Measurements from ENCODE around the gene SLC26A6. TPM values are rescaled to one million over a fixed set of nuclear protein-coding genes. Genes with fewer than 3 reads are reported as not detected.

Gene SLC26A6
- polyA plus RNA-seq, 4 donors = 14.3 to 74.0 (median 30.4) TPM

DNA sequence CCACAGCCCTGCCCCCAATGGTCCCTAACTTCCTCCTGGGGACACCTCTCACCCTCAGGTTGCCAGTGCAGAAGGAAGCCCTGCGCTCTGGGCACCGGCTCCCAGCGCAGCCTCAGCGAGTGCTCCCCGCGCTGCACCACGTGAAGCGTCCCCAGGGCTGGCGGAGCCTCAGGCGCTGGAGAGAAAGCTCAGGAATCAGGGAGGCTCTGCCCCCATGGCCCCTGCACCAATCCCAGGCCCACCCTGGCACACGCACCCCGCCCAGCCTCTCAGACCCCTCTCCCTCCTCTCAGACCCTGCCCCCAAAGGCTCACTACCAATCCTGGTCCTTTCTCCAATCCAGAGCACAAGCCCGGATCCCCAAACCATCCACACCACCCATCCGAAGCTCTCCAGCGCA is 47.0 kb downstream of the SLC26A6 start:
- DNase-seq (no peak), FAIRE-seq (no peak)
- no peaks in the 10 kb centered on the region for H3K4me1 ChIP-seq (ENCODE audit: control insufficient read depth in 3 of 3, insufficient read depth in 2 of 3, low read depth in 1 of 3, low read length in 2 of 3)
- no peak overlapping the region for H3K4me3 ChIP-seq (ENCODE audit: low read depth in 1 of 3, low read length in 3 of 3)
- H3K27ac ChIP-seq (ENCODE audit: low read depth in 1 of 3, low read length in 2 of 3) = no peak overlapping the region
- H3K27me3 ChIP-seq (ENCODE audit: control insufficient read depth in 3 of 3, insufficient read depth in 3 of 3, low read length in 3 of 3) = peaks cover 0 to under 1% (median 0%) of the 10 kb centered on the region in 3 donors
- no peaks in the 10 kb centered on the region for H3K9me3 ChIP-seq (ENCODE audit: control insufficient read depth in 2 of 2, insufficient read depth in 1 of 2, low read depth in 1 of 2, low read length in 1 of 2)
- H3K36me3 ChIP-seq (ENCODE audit: control insufficient read depth in 3 of 3, insufficient read depth in 2 of 3, low read depth in 1 of 3, low read length in 3 of 3) = peaks cover 0 to 89% (median 0%) of the 10 kb centered on the region in 3 donors
- 64 to 73% (median 65%) methylated on average over 14 to 15 of the region's 15 CpGs for WGBS, 3 donors

DNA sequence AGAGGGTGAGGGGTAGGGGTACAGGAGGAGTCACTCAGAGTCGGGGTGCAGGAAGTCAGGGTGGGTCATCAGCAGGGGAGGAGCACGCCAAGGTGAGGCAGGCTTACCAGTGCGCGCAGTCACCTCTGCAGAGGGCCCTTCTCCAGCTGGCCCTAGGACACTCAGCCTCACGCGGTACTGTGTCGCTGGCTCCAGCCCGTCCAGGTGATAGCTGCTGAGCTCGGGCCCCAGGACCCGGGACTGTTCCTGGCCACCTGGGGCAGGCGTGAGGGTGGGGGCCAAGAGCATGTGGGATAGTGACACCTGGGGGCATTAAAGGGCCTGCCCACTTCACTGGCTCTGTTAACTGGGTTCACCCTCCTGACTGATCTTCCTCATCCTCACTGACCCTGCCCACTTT is 47.6 kb downstream of the SLC26A6 start:
- FAIRE-seq = no peak
- WGBS, 3 donors = 41 to 80% (median 69%) methylated on average over 8 to 11 of the region's 11 CpGs
- no peak for DNase-seq

DNA sequence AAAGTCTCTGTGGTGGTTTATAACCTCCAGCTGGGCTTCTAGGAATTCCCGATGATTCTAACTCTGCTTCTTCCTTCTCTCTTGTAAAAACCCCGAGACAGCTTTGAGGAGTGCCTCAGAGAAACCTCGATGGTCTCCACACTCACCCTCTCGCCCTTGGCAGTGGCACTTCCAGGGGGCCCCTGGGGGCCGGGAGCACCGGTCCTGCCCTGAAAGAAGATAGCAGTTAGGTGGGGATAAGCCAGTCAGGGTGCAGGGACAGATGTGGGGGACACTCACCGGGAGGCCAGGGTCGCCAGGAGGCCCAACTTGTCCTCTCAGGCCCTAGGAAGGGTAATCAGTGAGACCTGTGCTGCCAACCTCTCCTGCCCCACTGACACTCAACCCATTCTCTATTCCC is 49.9 kb downstream of the SLC26A6 start:
- WGBS, 3 donors = 65 to 85% (median 70%) methylated on average over 8 of the region's 8 CpGs
- H3K27me3 ChIP-seq (ENCODE audit: control insufficient read depth in 3 of 3, insufficient read depth in 3 of 3, low read length in 3 of 3) = no peaks in the 10 kb centered on the region
- DNase-seq = no peak
- peaks cover 0 to 90% (median 0%) of the 10 kb centered on the region in 3 donors for H3K36me3 ChIP-seq (ENCODE audit: control insufficient read depth in 3 of 3, insufficient read depth in 2 of 3, low read depth in 1 of 3, low read length in 3 of 3)
- H3K9me3 ChIP-seq (ENCODE audit: control insufficient read depth in 2 of 2, insufficient read depth in 1 of 2, low read depth in 1 of 2, low read length in 1 of 2) = no peaks in the 10 kb centered on the region
- no peak overlapping the region for H3K27ac ChIP-seq (ENCODE audit: low read depth in 1 of 3, low read length in 2 of 3)
- no peaks in the 10 kb centered on the region for H3K4me1 ChIP-seq (ENCODE audit: control insufficient read depth in 3 of 3, insufficient read depth in 2 of 3, low read depth in 1 of 3, low read length in 2 of 3)
- no peak overlapping the region for H3K4me3 ChIP-seq (ENCODE audit: low read depth in 1 of 3, low read length in 3 of 3)
- FAIRE-seq = no peak

More for the DNA sequence above, 47.6 kb downstream of the SLC26A6 start:
- Histone ChIP-seq H3K9me3 (ENCODE audit: control insufficient read depth in 2 of 2, insufficient read depth in 1 of 2, low read depth in 1 of 2, low read length in 1 of 2) (no peaks in the 10 kb centered on the region), H3K36me3 (ENCODE audit: control insufficient read depth in 3 of 3, insufficient read depth in 2 of 3, low read depth in 1 of 3, low read length in 3 of 3) (peaks cover 0 to 89% (median 0%) of the 10 kb centered on the region in 3 donors), H3K27ac (ENCODE audit: low read depth in 1 of 3, low read length in 2 of 3) (no peak overlapping the region), H3K4me3 (ENCODE audit: low read depth in 1 of 3, low read length in 3 of 3) (no peak overlapping the region), H3K4me1 (ENCODE audit: control insufficient read depth in 3 of 3, insufficient read depth in 2 of 3, low read depth in 1 of 3, low read length in 2 of 3) (no peaks in the 10 kb centered on the region), H3K27me3 (ENCODE audit: control insufficient read depth in 3 of 3, insufficient read depth in 3 of 3, low read length in 3 of 3) (no peaks in the 10 kb centered on the region)

DNA sequence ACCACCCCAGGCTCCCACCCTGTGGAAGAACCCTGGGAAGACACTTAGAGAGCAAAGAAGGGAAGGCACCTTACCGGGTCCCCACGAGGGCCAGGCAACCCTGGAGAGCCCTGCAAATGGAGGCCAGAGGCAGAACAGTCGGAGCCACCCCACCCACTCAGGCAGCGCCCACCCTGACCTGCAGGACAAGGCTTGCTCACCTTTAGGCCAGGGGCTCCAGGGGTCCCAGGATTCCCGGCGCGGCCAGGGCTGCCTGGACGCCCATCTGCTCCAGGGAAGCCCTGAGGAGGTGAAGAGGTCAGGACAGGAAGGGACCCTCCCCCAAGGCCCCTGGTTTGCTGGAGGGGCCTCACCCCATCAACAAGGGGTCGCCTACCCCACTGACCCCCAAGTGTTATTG is 50.4 kb downstream of the SLC26A6 start:
- FAIRE-seq = no peak
- WGBS, 3 donors = 85 to 87% (median 86%) methylated on average over 7 to 9 of the region's 9 CpGs

DNA sequence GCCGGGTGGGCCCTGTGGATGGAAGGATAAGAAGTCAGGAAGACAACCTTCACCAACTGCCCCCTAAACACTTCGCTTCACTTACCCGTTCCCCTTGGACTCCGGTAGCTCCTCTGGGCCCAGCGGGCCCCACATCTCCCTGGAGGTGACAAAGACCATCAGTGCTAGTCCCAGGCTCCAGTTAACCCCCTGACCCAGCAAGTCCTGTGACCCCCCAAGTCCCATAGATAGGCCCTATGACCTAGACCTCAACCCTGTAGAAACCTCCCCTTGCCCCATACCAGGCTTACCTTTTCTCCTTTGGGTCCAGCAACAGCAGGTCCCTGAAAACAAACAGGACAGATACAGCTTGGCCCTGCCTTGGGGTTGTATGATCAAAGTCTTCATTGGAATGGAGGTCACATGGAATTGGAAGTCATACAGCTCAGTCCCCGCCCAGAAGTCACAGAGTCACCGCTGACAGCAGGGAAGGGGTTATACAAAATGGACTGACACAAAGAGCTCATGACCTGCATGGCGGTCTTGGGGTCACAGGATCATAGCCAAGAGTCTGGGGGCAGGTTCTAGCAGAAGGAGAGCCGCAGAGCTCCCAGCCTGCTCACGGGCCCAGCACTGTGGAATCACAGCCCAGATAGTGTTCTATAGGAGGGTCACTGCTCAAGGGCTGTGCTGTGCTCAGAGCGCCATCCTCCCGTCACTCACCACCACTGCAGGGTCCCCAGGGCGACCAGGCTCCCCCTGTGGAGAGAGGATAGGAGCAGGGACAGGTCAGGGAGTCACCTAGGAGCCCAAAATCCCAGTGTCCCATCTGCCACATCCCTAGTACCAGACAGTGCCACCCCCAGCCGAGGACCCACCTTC is 53.4 kb downstream of the SLC26A6 start:
- H3K27ac ChIP-seq (ENCODE audit: low read depth in 1 of 3, low read length in 2 of 3) = no peak overlapping the region
- DNase-seq = peak in 1 of 2 donors; percentile 38
- H3K4me3 ChIP-seq (ENCODE audit: low read depth in 1 of 3, low read length in 3 of 3) = no peak overlapping the region
- FAIRE-seq = no peak
- 75 to 87% (median 80%) methylated on average over 14 of the region's 14 CpGs for WGBS, 3 donors
- no peaks in the 10 kb centered on the region for H3K4me1 ChIP-seq (ENCODE audit: control insufficient read depth in 3 of 3, insufficient read depth in 2 of 3, low read depth in 1 of 3, low read length in 2 of 3)
- H3K36me3 ChIP-seq (ENCODE audit: control insufficient read depth in 3 of 3, insufficient read depth in 2 of 3, low read depth in 1 of 3, low read length in 3 of 3) = peaks cover 0 to 89% (median 0%) of the 10 kb centered on the region in 3 donors
- no peaks in the 10 kb centered on the region for H3K27me3 ChIP-seq (ENCODE audit: control insufficient read depth in 3 of 3, insufficient read depth in 3 of 3, low read length in 3 of 3)
- H3K9me3 ChIP-seq (ENCODE audit: control insufficient read depth in 2 of 2, insufficient read depth in 1 of 2, low read depth in 1 of 2, low read length in 1 of 2) = no peaks in the 10 kb centered on the region

More for the DNA sequence above, 50.4 kb downstream of the SLC26A6 start:
- Histone ChIP-seq H3K9me3 (ENCODE audit: control insufficient read depth in 2 of 2, insufficient read depth in 1 of 2, low read depth in 1 of 2, low read length in 1 of 2) (no peaks in the 10 kb centered on the region), H3K4me3 (ENCODE audit: low read depth in 1 of 3, low read length in 3 of 3) (no peak overlapping the region), H3K36me3 (ENCODE audit: control insufficient read depth in 3 of 3, insufficient read depth in 2 of 3, low read depth in 1 of 3, low read length in 3 of 3) (peaks cover 0 to 88% (median 0%) of the 10 kb centered on the region in 3 donors), H3K27ac (ENCODE audit: low read depth in 1 of 3, low read length in 2 of 3) (no peak overlapping the region), H3K27me3 (ENCODE audit: control insufficient read depth in 3 of 3, insufficient read depth in 3 of 3, low read length in 3 of 3) (no peaks in the 10 kb centered on the region), H3K4me1 (ENCODE audit: control insufficient read depth in 3 of 3, insufficient read depth in 2 of 3, low read depth in 1 of 3, low read length in 2 of 3) (no peaks in the 10 kb centered on the region)
- no peak for DNase-seq

DNA sequence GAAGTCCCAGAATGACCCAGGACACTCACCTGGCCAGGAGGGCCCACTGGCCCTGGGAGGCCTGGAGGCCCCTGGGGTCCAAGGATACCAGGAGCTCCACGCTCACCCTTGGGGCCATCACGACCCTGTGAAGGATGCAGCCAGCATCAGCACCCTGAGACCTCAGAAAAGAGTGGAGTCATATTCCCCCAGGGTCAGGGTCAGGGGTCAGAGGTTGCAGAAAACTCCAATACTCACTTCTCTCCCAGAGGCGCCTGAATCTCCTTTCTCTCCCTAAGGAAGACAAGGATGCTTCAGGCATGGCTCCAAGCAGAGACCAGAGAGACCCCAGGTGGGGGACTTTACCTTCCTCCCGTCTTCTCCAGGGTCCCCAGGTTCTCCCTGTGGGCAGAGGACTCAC is 58.6 kb downstream of the SLC26A6 start:
- Histone ChIP-seq H3K27me3 (ENCODE audit: control insufficient read depth in 3 of 3, insufficient read depth in 3 of 3, low read length in 3 of 3) (no peaks in the 10 kb centered on the region), H3K27ac (ENCODE audit: low read depth in 1 of 3, low read length in 2 of 3) (no peak overlapping the region), H3K4me1 (ENCODE audit: control insufficient read depth in 3 of 3, insufficient read depth in 2 of 3, low read depth in 1 of 3, low read length in 2 of 3) (peaks cover 0 to 12% (median 0%) of the 10 kb centered on the region in 3 donors), H3K9me3 (ENCODE audit: control insufficient read depth in 2 of 2, insufficient read depth in 1 of 2, low read depth in 1 of 2, low read length in 1 of 2) (no peaks in the 10 kb centered on the region), H3K36me3 (ENCODE audit: control insufficient read depth in 3 of 3, insufficient read depth in 2 of 3, low read depth in 1 of 3, low read length in 3 of 3) (peaks cover 0 to 74% (median 0%) of the 10 kb centered on the region in 3 donors), H3K4me3 (ENCODE audit: low read depth in 1 of 3, low read length in 3 of 3) (no peak overlapping the region)
- DNase-seq = no peak
- FAIRE-seq = no peak
- 64 to 76% (median 68%) methylated on average over 4 of the region's 4 CpGs for WGBS, 3 donors

Other genes starting within 250 kb of the SLC26A6 start
- 100 to 1,000 TPM in 1 of 4 donors, 10 to 100 TPM in 3; 56.5 to 129 (median 60.4) TPM for gene PLXNB1, start 205.4 kb downstream of the SLC26A6 start, polyA plus RNA-seq
- gene CCDC51, start 195.3 kb downstream of the SLC26A6 start, polyA plus RNA-seq = 10 to 100 TPM; 11.1 to 22.6 (median 21.7) TPM
- gene TMA7, start 195.2 kb downstream of the SLC26A6 start, polyA plus RNA-seq = 100 to 1,000 TPM; 292 to 744 (median 524) TPM
- 1 to 10 TPM; 1.1 to 6.8 (median 3.2) TPM for gene ATRIP, start 188.7 kb downstream of the SLC26A6 start, polyA plus RNA-seq
- gene SHISA5, start 131.3 kb downstream of the SLC26A6 start, polyA plus RNA-seq = 100 to 1,000 TPM in 2 of 4 donors, 10 to 100 TPM in 2; 68.2 to 220 (median 106) TPM
- 10 to 100 TPM; 11.3 to 44.5 (median 19.1) TPM for gene PFKFB4, start 78.7 kb downstream of the SLC26A6 start, polyA plus RNA-seq
- gene UCN2, start 71.7 kb downstream of the SLC26A6 start, polyA plus RNA-seq = under 1 TPM in 2 of 4 donors, not detected in 2; 0.13 to 0.65 TPM
- 100 to 1,000 TPM in 1 of 4 donors, 10 to 100 TPM in 2, 1 to 10 TPM in 1; 8.0 to 120 (median 19.3) TPM for gene COL7A1, start 40.1 kb downstream of the SLC26A6 start, polyA plus RNA-seq
- gene UQCRC1, start 25.8 kb downstream of the SLC26A6 start, polyA plus RNA-seq = 100 to 1,000 TPM; 291 to 692 (median 452) TPM
- under 1 TPM in 2 of 4 donors, not detected in 2; 0.21 to 0.24 TPM for gene TMEM89, start 13.7 kb downstream of the SLC26A6 start, polyA plus RNA-seq
- gene CELSR3, start 27.4 kb upstream of the SLC26A6 start, polyA plus RNA-seq = 1 to 10 TPM in 2 of 4 donors, under 1 TPM in 2; 0.27 to 2.8 (median 1.1) TPM
- gene NCKIPSD, start 50.5 kb upstream of the SLC26A6 start, polyA plus RNA-seq = 10 to 100 TPM in 3 of 4 donors, 1 to 10 TPM in 1; 8.9 to 16.7 (median 14.5) TPM
- 100 to 1,000 TPM in 2 of 4 donors, 10 to 100 TPM in 2; 79.5 to 167 (median 108) TPM for gene IP6K2, start 81.8 kb upstream of the SLC26A6 start, polyA plus RNA-seq
- 10 to 100 TPM in 3 of 4 donors, 1 to 10 TPM in 1; 8.9 to 24.1 (median 15.5) TPM for gene PRKAR2A, start 212.4 kb upstream of the SLC26A6 start, polyA plus RNA-seq

Data from small intestine (tissue), 7 donors.